Kidney (tissue), 14 donors: ENCODE results near the gene FMO1. TPM values are rescaled to one million over a fixed set of nuclear protein-coding genes. Genes with fewer than 3 reads are reported as not detected.

Source experiments
- DNase-seq, 5 donors: peaks; one replicate each; pipeline ENCODE4 v3.0.0-alpha.2; 2013 to 2020
- FAIRE-seq: peaks from 2 replicates; lab custom pipeline; 2012; peaks lifted over from hg19 to GRCh38; lab: Jason Lieb, UNC
- H3K27ac ChIP-seq, 2 donors: one replicate each; pipeline ENCODE4 v1.7.0; 2013; ENCODE audit warnings: low read depth in 2 of 2, low read length in 2 of 2, inconsistent platforms in 1 of 2
- H3K27me3 ChIP-seq: one replicate; pipeline ENCODE4 v1.7.1; 2013; ENCODE audit warnings: low read length, inconsistent platforms; ENCODE audit not compliant: control insufficient read depth, insufficient read depth
- H3K36me3 ChIP-seq, 3 donors: one replicate each; pipeline versions ENCODE4 v1.7.0 to v1.7.1; 2013; ENCODE audit warnings: low read length in 3 of 3, control low read depth in 1 of 3, inconsistent platforms in 1 of 3; ENCODE audit not compliant: insufficient read depth in 3 of 3, control insufficient read depth in 2 of 3
- H3K4me1 ChIP-seq, 3 donors: one replicate each; pipeline versions ENCODE4 v1.7.0 to v1.7.1; 2013; ENCODE audit warnings: low read length in 3 of 3, inconsistent platforms in 1 of 3, low read depth in 1 of 3; ENCODE audit not compliant: control insufficient read depth in 2 of 3, insufficient read depth in 2 of 3
- H3K4me3 ChIP-seq, 3 donors: one replicate each; pipeline versions ENCODE4 v1.7.0 to v1.8.1; 2013; ENCODE audit warnings: low read length in 3 of 3, control low read depth in 1 of 3, inconsistent platforms in 1 of 3
- H3K9ac ChIP-seq, 3 donors: one replicate each; pipeline versions ENCODE4 v1.7.0 to v1.7.1; 2013; ENCODE audit warnings: low read length in 3 of 3, control low read depth in 1 of 3, inconsistent platforms in 1 of 3
- H3K9me3 ChIP-seq, 3 donors: one replicate each; pipeline versions ENCODE4 v1.7.0 to v1.7.1; 2013; ENCODE audit warnings: low read length in 3 of 3, control low read depth in 1 of 3, inconsistent platforms in 1 of 3; ENCODE audit not compliant: control insufficient read depth in 2 of 3, insufficient read depth in 1 of 3
- intact Hi-C: fragments of 100-400 bp; cut with DNase I; formaldehyde crosslinking; loops from one replicate; pipeline ENCODE4 v1.11.1; 2022
- polyA plus RNA-seq: library from polyadenylated mRNA; stranded (reverse); fragments of 350-450 nt; fragmentation: Illumina TruSeq; extraction: RNeasy Lipid Tissue Mini Kit (QIAGEN cat#74804); gene quantifications from one replicate; pipeline ENCODE4 v1.2.3, GENCODE V29; 2014; ENCODE audit warnings: low read depth, low replicate concordance; ENCODE audit not compliant: insufficient read depth
- total RNA-seq: library from RNA; stranded (reverse); fragmentation: NEBNext Ultra II Directional; extraction: Animal tissue kit (Norgen Biotek cat#: 25700); gene quantifications from one replicate; pipeline ENCODE4 v1.2.1, GENCODE V29; 2021
- TF ChIP-seq, protein P1 (sequence below): IDR thresholded peaks from 3 replicates; pipeline ENCODE4 v1.5.1; 2012; ENCODE audit warnings: mild to moderate bottlenecking, moderate library complexity, borderline replicate concordance; ENCODE audit not compliant: insufficient read depth; ENCODE audit errors: extremely low read depth
- donor health status: control.
- donor health status: control.
- donor health status: control.
- donor health status: control.
- donor health status: control.
- donor health status: DM: yes; HTN: yes; CAD: no.
- donor health status: Normal renal cell carcinoma (clear cell type).

The FMO1 gene
- total and polyA plus RNA-seq, 2 donors from 2014 or later, result 16.5 to 116 TPM

DNA sequence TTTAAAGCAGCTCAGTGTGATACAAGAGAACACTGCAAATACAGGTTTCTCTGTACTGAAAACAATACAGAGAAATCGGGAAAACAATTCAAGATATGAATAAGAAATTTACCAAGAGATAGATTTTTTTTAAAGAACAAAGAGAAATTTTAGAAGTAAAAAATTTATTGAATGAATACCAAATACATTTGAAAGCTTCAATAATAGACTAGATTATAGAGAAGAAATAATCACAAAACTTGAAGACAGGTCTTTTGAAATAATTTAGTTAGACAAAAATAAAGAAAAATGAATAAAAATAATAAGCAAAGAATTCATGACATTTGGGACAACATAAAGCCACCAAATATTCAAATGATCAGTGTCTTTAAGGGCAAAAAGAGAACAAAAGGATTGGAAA, 52.1 kb downstream of the FMO1 start:
- no peaks in the 10 kb centered on the region for H3K36me3 ChIP-seq
- TF ChIP-seq, protein P1, sequence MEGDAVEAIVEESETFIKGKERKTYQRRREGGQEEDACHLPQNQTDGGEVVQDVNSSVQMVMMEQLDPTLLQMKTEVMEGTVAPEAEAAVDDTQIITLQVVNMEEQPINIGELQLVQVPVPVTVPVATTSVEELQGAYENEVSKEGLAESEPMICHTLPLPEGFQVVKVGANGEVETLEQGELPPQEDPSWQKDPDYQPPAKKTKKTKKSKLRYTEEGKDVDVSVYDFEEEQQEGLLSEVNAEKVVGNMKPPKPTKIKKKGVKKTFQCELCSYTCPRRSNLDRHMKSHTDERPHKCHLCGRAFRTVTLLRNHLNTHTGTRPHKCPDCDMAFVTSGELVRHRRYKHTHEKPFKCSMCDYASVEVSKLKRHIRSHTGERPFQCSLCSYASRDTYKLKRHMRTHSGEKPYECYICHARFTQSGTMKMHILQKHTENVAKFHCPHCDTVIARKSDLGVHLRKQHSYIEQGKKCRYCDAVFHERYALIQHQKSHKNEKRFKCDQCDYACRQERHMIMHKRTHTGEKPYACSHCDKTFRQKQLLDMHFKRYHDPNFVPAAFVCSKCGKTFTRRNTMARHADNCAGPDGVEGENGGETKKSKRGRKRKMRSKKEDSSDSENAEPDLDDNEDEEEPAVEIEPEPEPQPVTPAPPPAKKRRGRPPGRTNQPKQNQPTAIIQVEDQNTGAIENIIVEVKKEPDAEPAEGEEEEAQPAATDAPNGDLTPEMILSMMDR, result no peak
- no peaks in the 10 kb centered on the region for H3K27me3 ChIP-seq
- DNase-seq (no peak), FAIRE-seq (peak; percentile 47)
- H3K4me3 ChIP-seq, result no peak overlapping the region
- H3K9me3 ChIP-seq, result peaks cover 0 to 4% (median 0%) of the 10 kb centered on the region in 3 donors
- H3K4me1 ChIP-seq, result no peaks in the 10 kb centered on the region
- intact Hi-C loops, result no loop called here
- H3K27ac ChIP-seq, result no peak overlapping the region
- H3K9ac ChIP-seq, result no peak overlapping the region

- Histone ChIP-seq H3K4me3 (no peak overlapping the region), H3K9ac (no peak overlapping the region), H3K36me3 (no peaks in the 10 kb centered on the region), H3K27me3 (no peaks in the 10 kb centered on the region), H3K27ac (no peak overlapping the region), H3K4me1 (peaks cover 0 to 4% (median 0%) of the 10 kb centered on the region in 3 donors), H3K9me3 (no peaks in the 10 kb centered on the region)
- intact Hi-C loops, result no loop called here
- DNase-seq (no peak), FAIRE-seq (no peak)
- TF ChIP-seq, protein P1, result no peak
Measured at GRCh38 chr1:171310661-171311087, 62.4 kb downstream of the FMO1 start.

DNA sequence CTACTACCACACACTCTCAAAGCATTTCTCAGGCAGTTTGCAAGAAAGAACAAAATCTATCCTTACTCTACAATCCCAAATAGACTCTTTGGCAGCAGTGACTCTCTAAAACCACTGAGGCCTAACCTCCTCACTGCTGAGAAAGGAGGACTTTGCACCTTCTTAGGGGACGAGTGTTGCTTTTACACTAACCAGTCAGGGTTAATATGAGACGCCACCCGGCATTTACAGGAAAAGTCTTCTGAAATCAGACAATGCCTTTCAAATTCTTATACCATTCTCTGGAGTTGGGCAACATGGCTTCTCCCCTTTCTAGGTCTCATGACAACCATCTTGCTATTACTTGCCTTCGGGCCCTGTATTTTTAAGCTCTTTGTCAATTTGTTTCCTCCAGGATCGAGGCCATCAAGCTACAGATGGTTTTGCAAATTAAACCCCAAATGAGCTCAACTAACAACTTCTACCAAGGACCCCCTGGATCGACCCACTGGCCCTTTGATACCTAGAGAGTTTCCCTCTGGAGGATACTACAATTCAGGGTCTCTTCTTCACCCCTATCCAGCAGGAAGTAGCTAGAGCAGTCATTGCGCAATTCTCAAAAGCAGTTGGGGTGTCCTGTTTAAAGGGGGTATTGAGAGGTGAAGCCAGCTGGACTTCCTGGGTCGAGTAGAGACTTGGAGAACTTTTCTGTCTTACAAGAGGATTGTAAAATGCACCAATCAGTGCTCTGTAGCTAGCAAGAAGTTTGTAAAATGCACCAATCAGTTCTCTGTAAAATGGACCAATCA, 63.7 kb downstream of the FMO1 start:
- no peak overlapping the region for H3K4me3 ChIP-seq
- no peaks in the 10 kb centered on the region for H3K27me3 ChIP-seq
- H3K27ac ChIP-seq, result peak overlapping the region; percentile 39 to 47
- DNase-seq (peak in 1 of 5 donors; percentile 34), FAIRE-seq (no peak)
- TF ChIP-seq, protein P1, result no peak
- no peaks in the 10 kb centered on the region for H3K9me3 ChIP-seq
- H3K9ac ChIP-seq, result no peak overlapping the region
- peaks cover 0 to 4% (median 0%) of the 10 kb centered on the region in 3 donors for H3K4me1 ChIP-seq
- H3K36me3 ChIP-seq, result no peaks in the 10 kb centered on the region
- intact Hi-C loops, result no loop called here
